GM12873 (cell line): ENCODE measurements around the gene SOX18.

Source experiments
- CTCF ChIP-seq: IDR thresholded peaks from 2 replicates; pipeline ENCODE4 v1.5.1; 2012; ENCODE audit warnings: low read depth, mild to moderate bottlenecking, moderate library complexity, low read length, control low read depth; ENCODE audit not compliant: insufficient read depth; ENCODE audit errors: missing control alignments

Gene SOX18

DNA sequence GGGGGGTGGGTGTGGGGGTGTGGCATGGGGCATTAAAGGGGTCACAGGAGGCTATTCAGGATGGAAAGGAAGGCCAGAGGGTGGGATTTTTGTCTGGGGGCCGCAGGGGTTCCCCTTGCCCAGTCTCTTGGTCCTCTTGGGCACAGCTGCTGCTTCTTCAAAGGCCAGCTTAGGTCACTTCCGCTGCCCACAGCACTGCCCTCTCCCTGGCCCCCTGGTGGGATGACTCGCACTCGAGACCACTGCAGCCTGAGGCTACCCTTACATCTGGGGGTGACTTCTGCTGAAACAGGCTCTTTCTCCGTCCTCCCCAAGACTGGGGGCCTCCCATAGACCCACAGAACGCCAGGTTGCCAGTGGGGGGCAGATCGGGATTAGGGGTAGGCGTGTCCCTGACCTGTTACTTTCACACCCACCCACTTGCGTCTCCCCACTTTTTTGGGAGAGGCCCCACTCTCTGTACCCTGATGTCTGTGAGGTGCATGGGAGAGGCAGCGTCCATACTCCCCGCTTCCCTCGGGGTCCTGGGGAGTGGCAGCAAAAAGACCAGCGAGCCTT lies 33.5 kb upstream of the SOX18 start:
- peak; percentile 15 for TF ChIP-seq CTCF

DNA sequence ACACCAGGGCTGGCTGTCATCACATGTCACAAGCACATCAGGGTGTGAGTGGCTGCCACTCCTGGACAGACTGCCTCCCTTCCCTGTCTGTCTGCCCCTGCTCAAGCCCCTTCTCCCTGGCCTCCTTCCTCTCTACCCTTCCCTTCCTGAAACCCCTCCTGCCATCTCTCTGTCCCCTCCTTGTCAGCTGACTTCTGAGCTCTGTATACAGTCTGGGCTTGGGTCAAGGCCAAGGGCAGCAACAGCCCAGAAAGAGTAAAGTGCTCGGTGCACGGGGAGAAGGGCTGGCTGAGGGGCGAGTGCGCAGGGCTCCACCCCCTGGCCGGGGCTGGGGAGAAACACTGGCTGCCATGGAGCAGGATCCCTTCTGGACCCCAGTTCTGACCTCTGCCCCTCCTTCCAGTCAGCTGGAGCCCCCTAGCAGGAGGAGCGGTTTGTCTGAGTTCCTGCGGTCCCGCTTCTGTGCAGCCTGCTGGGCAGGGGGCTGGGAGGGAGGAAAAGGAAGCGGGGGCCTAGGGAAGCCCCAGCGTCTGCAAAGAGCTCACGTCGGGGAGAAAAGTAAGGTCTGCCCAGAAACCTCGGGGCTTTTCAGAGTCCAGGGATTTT lies 32.8 kb upstream of the SOX18 start:
- no peak for TF ChIP-seq CTCF

GRCh38 chr20:64081624-64081964 lies 32.2 kb upstream of the SOX18 start:
- no peak for TF ChIP-seq CTCF

DNA sequence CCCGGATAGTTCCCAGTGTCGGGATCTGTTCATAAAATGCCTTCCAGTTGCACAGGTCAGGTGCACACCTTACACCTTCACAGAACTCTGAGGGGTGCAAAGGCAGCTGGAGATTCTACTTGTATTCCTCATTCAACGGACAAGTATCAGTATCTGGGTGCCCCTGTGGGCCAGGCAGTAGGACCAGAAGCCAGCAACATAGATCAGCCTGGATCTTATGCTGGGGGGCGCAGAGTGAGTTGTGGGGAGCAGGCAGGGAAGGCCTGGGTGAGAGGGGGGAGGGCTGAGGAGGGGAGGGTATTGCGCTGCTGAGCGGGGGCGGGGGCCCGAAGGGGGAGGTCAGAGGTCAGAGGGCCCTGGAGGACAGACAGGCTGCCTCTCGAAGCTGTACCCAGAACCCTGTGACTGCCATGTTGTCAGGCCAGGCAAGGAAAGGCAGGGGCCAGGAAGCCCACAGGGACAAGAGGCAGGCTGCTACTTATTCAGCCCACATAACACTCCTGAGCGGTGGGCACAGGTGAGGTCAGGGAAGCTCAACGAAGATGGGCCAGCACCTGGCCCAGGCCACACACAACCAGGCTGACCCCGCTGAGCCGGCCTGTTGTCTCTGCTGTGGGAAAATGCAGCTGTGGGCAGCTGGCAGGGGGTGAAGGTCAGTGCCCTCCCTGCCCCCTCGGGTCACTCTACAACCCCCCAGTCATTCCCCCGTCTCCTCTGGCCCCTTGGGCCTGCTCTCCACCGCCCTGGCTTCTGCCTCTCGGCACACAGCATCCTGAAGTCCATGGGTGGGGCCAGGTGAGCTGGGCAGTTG lies 31.6 kb upstream of the SOX18 start:
- TF ChIP-seq CTCF, result no peak

GRCh38 chr20:64080013-64080812 lies 30.8 kb upstream of the SOX18 start, which contains the start of gene OPRL1:
Gene OPRL1 (plus strand): TSS chr20:64080082. CDS start chr20:64092721, 12,639 bp downstream.
- TF ChIP-seq CTCF, result no peak

GRCh38 chr20:64079273-64080012 lies 30.0 kb upstream of the SOX18 start, which contains the start of gene RGS19:
Gene RGS19 (minus strand): TSS chr20:64079518. CDS start chr20:64076886, 2,632 bp downstream.
- TF ChIP-seq CTCF, result no peak

DNA sequence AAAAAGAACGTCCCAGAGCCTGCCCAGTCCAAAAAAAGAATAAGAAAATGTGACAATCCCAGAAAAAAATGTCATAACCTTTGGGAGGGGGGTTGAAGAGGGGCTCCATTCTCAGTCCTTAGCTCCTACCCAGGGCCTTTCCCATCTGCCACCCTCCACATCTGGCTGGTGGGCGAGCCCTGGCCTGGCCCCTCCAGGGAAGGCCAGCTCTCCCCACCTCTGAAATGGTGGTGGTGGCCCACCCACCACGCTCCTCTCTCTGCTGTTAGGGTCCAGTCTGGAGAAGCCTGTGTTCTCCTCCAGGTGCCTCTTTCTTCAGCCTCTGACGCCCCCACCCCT lies 29.5 kb upstream of the SOX18 start:
- TF ChIP-seq CTCF, result no peak
